Neural cell (in vitro differentiated cells): ENCODE data around the gene NCS1.

Experiments
- RAD21 ChIP-seq: fragments of 450-650 bp; conservative IDR thresholded peaks from 2 replicates; pipeline ENCODE4 v1.6.1; 2014; ENCODE audit warnings: antibody characterized with exemption, mild to moderate bottlenecking, moderate library complexity
- SMC3 ChIP-seq: fragments of 450-650 bp; conservative IDR thresholded peaks from 2 replicates; pipeline ENCODE4 v1.6.1; 2014; ENCODE audit warnings: antibody characterized with exemption, mild to moderate bottlenecking, moderate library complexity; ENCODE audit not compliant: poor library complexity
- TAF1 ChIP-seq: IDR thresholded peaks from 2 replicates; pipeline ENCODE4 v1.6.1; 2012; ENCODE audit warnings: low read depth
- TF ChIP-seq, protein P1 (sequence below): fragments of 450-650 bp; IDR thresholded peaks from 2 replicates; pipeline ENCODE4 v1.5.1; 2014; ENCODE audit warnings: antibody characterized with exemption, mild to moderate bottlenecking, moderate library complexity; ENCODE audit not compliant: poor library complexity, severe bottlenecking
- TF ChIP-seq, protein P2 (sequence below): IDR thresholded peaks from 2 replicates; pipeline ENCODE4 v1.6.1; 2012; ENCODE audit warnings: borderline replicate concordance

- TF ChIP-seq, protein P1, sequence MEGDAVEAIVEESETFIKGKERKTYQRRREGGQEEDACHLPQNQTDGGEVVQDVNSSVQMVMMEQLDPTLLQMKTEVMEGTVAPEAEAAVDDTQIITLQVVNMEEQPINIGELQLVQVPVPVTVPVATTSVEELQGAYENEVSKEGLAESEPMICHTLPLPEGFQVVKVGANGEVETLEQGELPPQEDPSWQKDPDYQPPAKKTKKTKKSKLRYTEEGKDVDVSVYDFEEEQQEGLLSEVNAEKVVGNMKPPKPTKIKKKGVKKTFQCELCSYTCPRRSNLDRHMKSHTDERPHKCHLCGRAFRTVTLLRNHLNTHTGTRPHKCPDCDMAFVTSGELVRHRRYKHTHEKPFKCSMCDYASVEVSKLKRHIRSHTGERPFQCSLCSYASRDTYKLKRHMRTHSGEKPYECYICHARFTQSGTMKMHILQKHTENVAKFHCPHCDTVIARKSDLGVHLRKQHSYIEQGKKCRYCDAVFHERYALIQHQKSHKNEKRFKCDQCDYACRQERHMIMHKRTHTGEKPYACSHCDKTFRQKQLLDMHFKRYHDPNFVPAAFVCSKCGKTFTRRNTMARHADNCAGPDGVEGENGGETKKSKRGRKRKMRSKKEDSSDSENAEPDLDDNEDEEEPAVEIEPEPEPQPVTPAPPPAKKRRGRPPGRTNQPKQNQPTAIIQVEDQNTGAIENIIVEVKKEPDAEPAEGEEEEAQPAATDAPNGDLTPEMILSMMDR: no peak
- TF ChIP-seq, protein P2, sequence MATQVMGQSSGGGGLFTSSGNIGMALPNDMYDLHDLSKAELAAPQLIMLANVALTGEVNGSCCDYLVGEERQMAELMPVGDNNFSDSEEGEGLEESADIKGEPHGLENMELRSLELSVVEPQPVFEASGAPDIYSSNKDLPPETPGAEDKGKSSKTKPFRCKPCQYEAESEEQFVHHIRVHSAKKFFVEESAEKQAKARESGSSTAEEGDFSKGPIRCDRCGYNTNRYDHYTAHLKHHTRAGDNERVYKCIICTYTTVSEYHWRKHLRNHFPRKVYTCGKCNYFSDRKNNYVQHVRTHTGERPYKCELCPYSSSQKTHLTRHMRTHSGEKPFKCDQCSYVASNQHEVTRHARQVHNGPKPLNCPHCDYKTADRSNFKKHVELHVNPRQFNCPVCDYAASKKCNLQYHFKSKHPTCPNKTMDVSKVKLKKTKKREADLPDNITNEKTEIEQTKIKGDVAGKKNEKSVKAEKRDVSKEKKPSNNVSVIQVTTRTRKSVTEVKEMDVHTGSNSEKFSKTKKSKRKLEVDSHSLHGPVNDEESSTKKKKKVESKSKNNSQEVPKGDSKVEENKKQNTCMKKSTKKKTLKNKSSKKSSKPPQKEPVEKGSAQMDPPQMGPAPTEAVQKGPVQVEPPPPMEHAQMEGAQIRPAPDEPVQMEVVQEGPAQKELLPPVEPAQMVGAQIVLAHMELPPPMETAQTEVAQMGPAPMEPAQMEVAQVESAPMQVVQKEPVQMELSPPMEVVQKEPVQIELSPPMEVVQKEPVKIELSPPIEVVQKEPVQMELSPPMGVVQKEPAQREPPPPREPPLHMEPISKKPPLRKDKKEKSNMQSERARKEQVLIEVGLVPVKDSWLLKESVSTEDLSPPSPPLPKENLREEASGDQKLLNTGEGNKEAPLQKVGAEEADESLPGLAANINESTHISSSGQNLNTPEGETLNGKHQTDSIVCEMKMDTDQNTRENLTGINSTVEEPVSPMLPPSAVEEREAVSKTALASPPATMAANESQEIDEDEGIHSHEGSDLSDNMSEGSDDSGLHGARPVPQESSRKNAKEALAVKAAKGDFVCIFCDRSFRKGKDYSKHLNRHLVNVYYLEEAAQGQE: no peak
- no peak for TF ChIP-seq SMC3
- TF ChIP-seq RAD21: no peak
- no peak for TF ChIP-seq TAF1
Observed at GRCh38 chr9:130143279-130143893, 28.8 kb upstream of the NCS1 start.
